GM21381 (cell line): ENCODE results near the gene TFDP1.
"Not testable (repeated sequence)": the region's sequence is repeated elsewhere in the genome, so short reads cannot be mapped to it uniquely, and the experiment has no call there.

Experiments
- ATAC-seq: cut with Tn5 transposase; IDR thresholded peaks from one replicate; pipeline ENCODE4 v1.9.1; 2021; ENCODE audit warnings: mild to moderate bottlenecking, moderate library complexity; ENCODE audit not compliant: unreplicated experiment

TFDP1 gene

DNA sequence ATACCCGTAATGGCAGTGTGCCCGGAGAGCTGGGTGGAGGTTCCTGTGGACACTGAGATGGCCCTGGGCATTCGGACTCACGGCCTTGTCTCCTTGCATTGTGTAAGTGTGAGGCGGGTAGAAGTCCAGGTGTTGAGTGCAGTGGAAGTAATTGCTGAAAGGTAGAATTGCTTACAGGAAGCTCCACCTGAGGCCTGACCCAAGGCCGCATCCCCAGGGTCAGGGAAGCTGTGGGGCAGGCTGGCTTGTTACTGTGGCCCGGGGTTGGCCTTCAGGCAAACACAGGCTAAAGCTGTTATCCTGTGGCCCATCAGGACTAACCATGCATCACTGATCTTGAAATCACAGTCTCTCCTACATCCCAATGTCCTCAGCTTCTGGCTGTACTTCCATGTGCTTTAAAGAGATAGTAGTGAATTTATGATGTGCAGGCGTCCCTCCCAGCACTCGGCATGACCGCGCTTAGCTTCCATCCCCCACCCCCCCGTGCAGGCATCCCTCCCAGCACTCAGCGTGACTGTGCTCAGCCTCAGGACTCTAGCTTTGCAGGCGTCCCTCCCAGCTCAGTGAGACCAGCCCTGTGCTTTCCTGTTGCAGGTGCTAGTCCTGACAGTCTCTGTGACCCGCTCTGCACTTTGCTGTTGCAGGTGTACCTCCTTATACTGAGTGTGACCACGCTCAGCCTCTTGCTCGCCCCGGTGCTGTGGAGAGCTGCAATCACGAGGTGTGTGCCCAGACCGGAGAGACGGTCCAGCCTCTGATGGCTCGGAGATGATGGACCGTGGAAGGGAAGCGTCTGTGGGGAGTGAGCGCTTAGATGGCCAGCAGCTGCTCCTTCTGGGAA lies 35.6 kb upstream of the TFDP1 start:
- no peak for ATAC-seq

- no peak for ATAC-seq
Observed at GRCh38 chr13:113550453-113550852, 34.1 kb upstream of the TFDP1 start.

- no peak for ATAC-seq
Observed at GRCh38 chr13:113551081-113552000, 33.2 kb upstream of the TFDP1 start.

DNA sequence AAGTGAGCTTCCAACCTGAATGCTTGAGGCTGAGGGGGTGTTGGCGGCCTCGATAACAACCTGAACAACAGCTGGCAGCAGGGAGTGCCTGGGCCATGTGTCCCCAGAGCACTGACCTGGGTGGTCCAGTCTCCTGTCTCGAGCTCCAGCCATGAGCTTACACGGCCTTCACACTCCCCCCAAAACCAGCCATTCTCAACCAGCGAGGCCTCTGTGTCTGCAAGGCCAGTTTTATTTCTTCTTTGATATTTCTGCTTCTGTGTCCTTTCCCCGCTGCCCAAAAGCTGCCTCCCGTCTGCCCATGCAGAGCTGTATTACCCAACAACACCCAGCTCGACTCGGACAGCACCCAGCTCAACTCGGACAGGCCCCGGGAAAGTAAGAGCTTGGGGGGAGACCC lies 32.5 kb upstream of the TFDP1 start:
- no peak for ATAC-seq

DNA sequence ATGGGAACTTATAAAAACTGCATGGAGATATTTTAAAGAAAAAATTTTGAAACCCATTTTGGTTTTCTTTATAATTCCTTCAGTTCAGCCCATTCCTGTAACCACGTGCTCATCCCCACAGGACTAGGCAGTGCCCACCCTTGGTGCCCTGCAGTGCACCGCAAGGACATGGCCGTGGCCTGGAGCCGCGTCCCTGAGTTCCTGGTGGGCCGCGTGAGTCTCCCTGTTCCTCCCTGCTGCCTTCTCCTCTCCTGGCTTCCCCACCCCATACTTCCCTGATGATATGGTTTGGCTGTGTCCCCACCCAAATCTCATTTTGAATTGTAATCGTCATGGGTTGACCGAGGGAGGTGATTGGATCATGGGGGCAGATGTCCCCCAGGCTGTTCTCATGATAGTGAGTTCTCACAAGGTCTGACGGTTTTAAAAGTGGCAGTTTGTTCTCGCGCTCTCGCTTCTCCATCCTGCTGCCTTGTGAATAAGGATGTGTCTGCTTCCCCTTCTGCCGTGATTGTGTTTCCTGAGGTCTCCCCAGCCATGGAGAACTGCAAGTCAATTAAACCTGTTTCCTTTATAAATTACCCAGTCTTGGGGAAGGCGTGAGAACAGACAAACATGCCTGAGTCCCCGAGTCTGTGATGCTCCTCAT lies 31.6 kb upstream of the TFDP1 start:
- ATAC-seq, result no peak

- no peak for ATAC-seq
Observed at GRCh38 chr13:113553511-113554332, 30.8 kb upstream of the TFDP1 start.

DNA sequence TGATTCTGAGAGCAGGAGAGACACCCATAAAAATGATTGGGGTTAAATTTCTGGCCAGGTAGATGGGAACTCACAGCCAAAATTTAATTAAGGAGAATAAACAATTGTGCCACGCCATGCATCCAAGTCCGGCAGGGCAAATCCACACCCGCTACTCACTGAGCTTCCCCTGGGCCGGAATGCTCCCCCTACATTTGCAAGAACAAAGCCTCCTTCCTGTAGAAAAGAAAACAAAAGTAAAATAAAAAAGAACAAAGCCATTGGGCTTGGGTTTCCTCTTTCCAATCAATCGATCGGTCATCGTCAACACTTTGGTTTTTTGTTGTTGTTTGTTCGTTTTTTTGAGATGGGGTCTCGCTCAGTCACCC lies 30.2 kb upstream of the TFDP1 start:
- no peak for ATAC-seq

- no peak for ATAC-seq
Observed at GRCh38 chr13:113555141-113555540, 29.4 kb upstream of the TFDP1 start.

GRCh38 chr13:113557013-113557412 lies 27.5 kb upstream of the TFDP1 start:
- ATAC-seq, result no peak

- no peak for ATAC-seq
Observed at GRCh38 chr13:113558461-113558860, 26.1 kb upstream of the TFDP1 start.

DNA sequence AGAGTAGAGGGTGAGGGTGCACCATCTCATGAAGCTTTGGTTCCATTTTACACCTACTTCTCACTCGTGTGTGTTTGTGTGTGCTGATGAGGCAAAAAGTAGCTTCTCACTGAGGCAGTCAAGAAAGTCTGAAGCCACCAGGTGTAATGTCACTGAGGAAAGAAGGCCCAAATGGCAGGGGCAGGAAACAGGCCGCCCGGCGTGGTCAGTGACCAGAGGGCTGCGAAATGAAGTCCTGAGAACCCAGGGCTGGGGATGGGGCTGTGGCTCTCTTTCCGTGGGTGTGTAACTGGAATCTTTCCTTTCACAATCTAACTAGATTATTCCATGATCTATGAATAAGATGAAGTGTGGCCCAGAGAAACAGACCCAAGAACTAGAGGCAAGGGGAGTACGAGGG lies 25.5 kb upstream of the TFDP1 start:
- ATAC-seq, result no peak

DNA sequence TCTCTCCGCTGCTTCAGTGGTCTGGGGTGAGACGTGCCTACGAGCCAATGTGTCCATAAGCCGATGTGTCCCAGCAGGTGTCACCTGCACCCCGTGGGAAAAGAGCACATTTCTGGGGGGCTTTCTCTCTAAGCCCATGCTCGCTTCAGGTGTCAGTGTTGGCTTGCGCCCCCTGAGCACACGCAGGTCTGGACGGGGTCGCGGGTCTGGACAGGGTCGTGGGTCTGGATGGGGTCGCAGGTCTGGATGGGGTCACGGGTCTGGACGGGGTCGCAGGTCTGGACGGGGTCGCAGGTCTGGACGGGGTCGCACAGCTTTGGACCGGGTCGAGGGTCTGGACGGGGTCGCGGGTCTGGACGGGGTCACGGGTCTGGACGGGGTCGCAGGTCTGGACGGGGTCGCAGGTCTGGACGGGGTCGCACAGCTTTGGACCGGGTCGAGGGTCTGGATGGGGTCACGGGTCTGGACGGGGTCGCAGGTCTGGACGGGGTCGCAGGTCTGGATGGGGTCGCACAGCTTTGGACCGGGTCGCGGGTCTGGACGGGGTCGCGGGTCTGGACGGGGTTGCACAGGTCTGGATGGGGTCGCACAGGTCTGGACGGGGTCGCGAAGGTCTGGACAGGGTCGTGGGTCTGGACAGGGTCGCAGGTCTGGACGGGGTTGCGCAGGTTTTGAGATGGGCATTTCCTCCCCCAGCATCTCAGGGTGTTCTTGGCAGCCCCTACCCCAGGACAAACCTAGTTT lies 24.5 kb upstream of the TFDP1 start:
- no peak for ATAC-seq

- no peak for ATAC-seq
Observed at GRCh38 chr13:113560645-113561416, 23.7 kb upstream of the TFDP1 start.

DNA sequence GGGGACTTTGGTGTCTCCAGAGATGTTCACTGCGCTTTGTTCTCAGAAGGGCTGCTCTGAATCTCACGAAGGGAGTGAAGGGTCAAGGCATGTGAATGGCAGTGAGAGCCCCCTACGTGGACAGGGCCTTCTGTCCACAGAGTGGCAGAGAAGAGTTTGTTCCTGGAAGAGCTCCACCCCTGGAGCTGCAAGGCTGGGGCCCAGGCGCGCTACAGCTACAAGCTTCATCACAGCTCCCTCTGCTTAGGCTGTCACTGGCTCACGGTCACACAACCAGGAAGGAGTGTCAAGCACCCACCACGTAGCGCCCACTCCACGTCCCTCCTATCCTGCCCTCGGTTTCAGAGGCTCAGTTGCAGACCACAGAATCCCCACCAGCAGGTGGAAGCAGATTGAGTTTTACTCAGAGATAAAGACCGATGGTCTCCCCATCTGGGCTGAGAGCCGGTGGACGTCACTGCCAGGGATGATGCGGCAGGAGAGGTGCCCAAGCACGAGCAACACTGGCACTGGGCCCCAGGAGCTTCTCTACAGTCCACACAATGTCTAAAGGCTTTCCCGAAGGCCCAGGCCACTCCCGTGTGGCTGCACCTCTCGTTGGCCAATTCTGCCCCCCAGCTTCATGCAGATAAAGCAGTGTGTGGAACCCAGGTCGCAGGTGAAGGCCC lies 23.0 kb upstream of the TFDP1 start:
- no peak for ATAC-seq

GRCh38 chr13:113562085-113562749 lies 22.3 kb upstream of the TFDP1 start:
- no peak for ATAC-seq

DNA sequence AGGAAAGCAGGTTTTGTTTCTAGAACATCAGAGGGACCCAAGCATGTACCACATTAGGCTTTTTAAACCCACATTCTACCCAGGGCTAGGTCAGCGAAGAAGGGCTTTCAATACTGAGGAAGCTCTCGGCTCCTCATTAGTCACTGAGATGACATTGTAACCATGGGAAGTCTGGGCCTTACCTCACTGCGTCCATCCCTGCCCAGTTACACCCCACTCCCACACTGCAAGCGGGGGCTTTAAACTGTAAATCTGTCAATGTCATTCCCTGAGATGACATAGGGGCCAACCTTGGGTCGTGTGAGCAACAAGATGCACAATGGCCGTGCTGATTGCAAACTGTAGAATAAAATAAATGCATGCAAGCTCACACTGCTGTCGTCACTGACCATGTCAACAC lies 21.7 kb upstream of the TFDP1 start:
- ATAC-seq, result no peak

- ATAC-seq, result not testable (repeated sequence)
Observed at GRCh38 chr13:113563511-113563910, 21.0 kb upstream of the TFDP1 start.
